PFSK-1 (cell line): ENCODE measurements around the gene INIP.
A peak's percentile ranks its signal among the peaks of the same experiment; 100 is the strongest.

Source experiments
- FOXP2 ChIP-seq: optimal IDR thresholded peaks from 2 replicates; pipeline ENCODE3; 2011; ENCODE audit warnings: borderline replicate concordance, control low read depth, inconsistent platforms; ENCODE audit not compliant: insufficient read depth; ENCODE audit errors: extremely low read length, extremely low read depth
- POLR2AphosphoS5 ChIP-seq: IDR thresholded peaks from 2 replicates; pipeline ENCODE4 v1.6.1; 2012; ENCODE audit warnings: low read depth, mild to moderate bottlenecking, control low read depth, low read length, moderate library complexity
- REST ChIP-seq, 2 experiments: IDR thresholded peaks; 2 replicates each; pipeline versions ENCODE4 v1.6.1 to v1.8.0; 2011 to 2012; ENCODE audit warnings: low read depth in 2 of 2, low read length in 2 of 2, control low read depth in 1 of 2, inconsistent platforms in 1 of 2, mild to moderate bottlenecking in 1 of 2, moderate library complexity in 1 of 2; ENCODE audit not compliant: insufficient read depth in 1 of 2
- SIN3A ChIP-seq: IDR thresholded peaks from 2 replicates; pipeline ENCODE4 v1.6.1; 2012; ENCODE audit warnings: mild to moderate bottlenecking, low read length, moderate library complexity, borderline replicate concordance; ENCODE audit not compliant: insufficient read depth
- TAF1 ChIP-seq: IDR thresholded peaks from 2 replicates; pipeline ENCODE4 v1.6.1; 2012; ENCODE audit warnings: low read length, control low read depth, borderline replicate concordance; ENCODE audit not compliant: insufficient read depth

The INIP gene

GRCh38 chr9:112752334-112753125 lies 34.6 kb upstream of the INIP start:
- no peak for TF ChIP-seq FOXP2
- TF ChIP-seq REST (IDR thresholded peaks at IDR 0.05; ENCODE audit: insufficient read depth in 1 of 2, low read depth in 2 of 2, low read length in 2 of 2) = no peak
- TF ChIP-seq TAF1 = no peak
- no peak for TF ChIP-seq POLR2AphosphoS5
- TF ChIP-seq SIN3A = no peak

- TF ChIP-seq SIN3A = 0 out of 2 replicates have a peak, but pooled peaks have one; percentile 44
- TF ChIP-seq POLR2AphosphoS5 = no peak
- TF ChIP-seq TAF1 = 0 out of 2 replicates have a peak, but pooled peaks have one; percentile 37
Measured at GRCh38 chr9:112751056-112751795, 33.3 kb upstream of the INIP start.

- TF ChIP-seq SIN3A (no peak), POLR2AphosphoS5 (no peak), FOXP2 (peak; percentile 1), TAF1 (no peak), REST (IDR thresholded peaks at IDR 0.05; ENCODE audit: insufficient read depth in 1 of 2, low read depth in 2 of 2, low read length in 2 of 2) (no peak)
Measured at GRCh38 chr9:112750764-112751055, 32.8 kb upstream of the INIP start.

- TF ChIP-seq TAF1 (peak; percentile 73; the same call in 1 of the 2 replicates), POLR2AphosphoS5 (peak; percentile 88), REST (IDR thresholded peaks at IDR 0.05; ENCODE audit: insufficient read depth in 1 of 2, low read depth in 2 of 2, low read length in 2 of 2) (no peak), FOXP2 (peak; percentile 9), SIN3A (0 out of 2 replicates have a peak, but pooled peaks have one; percentile 42)
Measured at GRCh38 chr9:112750016-112750763, 32.3 kb upstream of the INIP start, which contains the start of gene SNX30. TSS of gene SNX30 (plus strand) at chr9:112750760. CDS start at chr9:112751002, 242 bp downstream.

GRCh38 chr9:112747094-112747493 lies 29.2 kb upstream of the INIP start:
- TF ChIP-seq FOXP2 = no peak
- TF ChIP-seq SIN3A = no peak
- no peak for TF ChIP-seq REST (IDR thresholded peaks at IDR 0.05; ENCODE audit: insufficient read depth in 1 of 2, low read depth in 2 of 2, low read length in 2 of 2)
- TF ChIP-seq POLR2AphosphoS5 = no peak
- no peak for TF ChIP-seq TAF1
